HepG2 (cell line): ENCODE data around the gene ASCC3. TPM values are rescaled to one million over a fixed set of nuclear protein-coding genes. Genes with fewer than 3 reads are reported as not detected.

Experiments used
- ATAC-seq: fragments of 200-7000 bp; cut with Tn5 transposase; 3 replicates; pipeline ENCODE4 v1.9.1; 2020; ENCODE audit warnings: mild to moderate bottlenecking, moderate library complexity
- BruUV-seq: library from RNA; stranded (reverse); fragments of 400-500 nt; replicated peaks from 2 replicates; lab custom pipeline; 2021; lab: Mats Ljungman, UMichigan
- CTCF ChIA-PET: fragments of 300-600 bp; formaldehyde crosslinking; extraction: SDS; loops from one replicate; lab custom pipeline; 2021; ENCODE audit warnings: low total read pairs, inconsistent platforms, low intra/inter-chr PET ratio; lab: Yijun Ruan, JAX
- POLR2A ChIA-PET: fragments of 350-600 bp; sonication (Branson Sonifier 250); formaldehyde crosslinking; loops from one replicate; lab custom pipeline; 2020; ENCODE audit warnings: antibody characterized with exemption, inconsistent platforms; lab: Yijun Ruan, JAX
- DNase-seq: peaks from one replicate; pipeline ENCODE4 v3.0.0-alpha.2; 2015; ENCODE audit warnings: low spot score
- FAIRE-seq: peaks from 3 replicates; lab custom pipeline; 2011; peaks lifted over from hg19 to GRCh38; lab: Jason Lieb, UNC
- H2AFZ ChIP-seq: one replicate; pipeline ENCODE4 v1.6.1; 2011; ENCODE audit warnings: low read length, inconsistent platforms
- H3K27ac ChIP-seq: fragments of 300-600 bp; 3 replicates; pipeline ENCODE4 v1.8.0; 2011; ENCODE audit warnings: mixed run types, mild to moderate bottlenecking, mixed read lengths, low read length, inconsistent platforms; ENCODE audit not compliant: insufficient read depth; ENCODE audit errors: extremely low read length
- H3K27me3 ChIP-seq, 2 experiments: fragments of 200-600 bp in 1 of 2; 2 replicates in 1 of 2; 3 replicates in 1 of 2; pipeline versions ENCODE4 v1.6.0 to v1.8.0; 2011; ENCODE audit warnings: low read length in 2 of 2, mild to moderate bottlenecking in 2 of 2, moderate library complexity in 2 of 2, inconsistent platforms in 1 of 2; ENCODE audit not compliant: insufficient read depth in 2 of 2, control insufficient read depth in 1 of 2
- H3K36me3 ChIP-seq, 2 experiments: fragments of 200-600 bp in 1 of 2; replicated peaks in 1 of 2; 2 replicates in 1 of 2; 3 replicates in 1 of 2; pipeline versions ENCODE4 v1.5.1 to v1.8.0; 2011; ENCODE audit warnings: low read length in 2 of 2, inconsistent platforms in 1 of 2; ENCODE audit not compliant: insufficient read depth in 2 of 2, control insufficient read depth in 1 of 2
- H3K4me1 ChIP-seq: 2 replicates; pipeline ENCODE4 v1.5.1; 2012; ENCODE audit warnings: low read length, inconsistent platforms; ENCODE audit not compliant: insufficient read depth
- H3K4me2 ChIP-seq: 2 replicates; pipeline ENCODE4 v1.6.0; 2011; ENCODE audit warnings: low read depth, low read length, inconsistent platforms
- H3K4me3 ChIP-seq, 3 experiments: fragments of 200-600 bp in 1 of 3; sonication (generic), shearing (Covaris generic) in 1 of 3; replicated peaks in 1 of 3; 2 replicates each; pipeline ENCODE4 v1.5.1; 2011 to 2016; ENCODE audit warnings: low read length in 3 of 3, inconsistent platforms in 2 of 3, low read depth in 2 of 3, mild to moderate bottlenecking in 2 of 3, control low read depth in 1 of 3, mixed read lengths in 1 of 3; ENCODE audit not compliant: insufficient read depth in 1 of 3
- H3K79me2 ChIP-seq: one replicate; pipeline ENCODE4 v1.6.1; 2011; ENCODE audit warnings: low read length, inconsistent platforms; ENCODE audit not compliant: insufficient read depth
- H3K9ac ChIP-seq: 2 replicates; pipeline ENCODE4 v1.6.0; 2011; ENCODE audit warnings: mild to moderate bottlenecking, low read depth, low read length, inconsistent platforms; ENCODE audit not compliant: insufficient read depth
- H3K9me3 ChIP-seq: 2 replicates; pipeline ENCODE4 v1.5.1; 2012; ENCODE audit warnings: mild to moderate bottlenecking, low read length
- H4K20me1 ChIP-seq: 2 replicates; pipeline ENCODE4 v1.6.0; 2011; ENCODE audit warnings: inconsistent platforms, mild to moderate bottlenecking, low read length, moderate library complexity; ENCODE audit not compliant: insufficient read depth
- DNMT3B ChIP-seq: conservative IDR thresholded peaks from 2 replicates; pipeline ENCODE4 v1.6.1; 2016; ENCODE audit warnings: missing biosample characterization, control low read depth
- FIP1L1 ChIP-seq: fragments of 200-400 bp; formaldehyde crosslinking; IDR thresholded peaks from 2 replicates; pipeline ENCODE4 v1.6.1; 2018; ENCODE audit warnings: low read depth, mild to moderate bottlenecking, low read length, moderate library complexity, borderline replicate concordance; ENCODE audit not compliant: insufficient read depth
- HNRNPUL1 ChIP-seq: fragments of 200-400 bp; formaldehyde crosslinking; IDR thresholded peaks from 2 replicates; pipeline ENCODE4 v1.6.1; 2017; ENCODE audit warnings: low read depth, mild to moderate bottlenecking, low read length, moderate library complexity
- NBN ChIP-seq: fragments of 450-650 bp; conservative IDR thresholded peaks from 2 replicates; pipeline ENCODE4 v1.6.1; 2017
- NR3C1 ChIP-seq: sonication (generic); formaldehyde crosslinking; IDR thresholded peaks from 2 replicates; pipeline ENCODE4 v1.4.0; 2020; ENCODE audit warnings: missing genetic modification reagents
- STAT5B ChIP-seq: sonication (generic); formaldehyde crosslinking; IDR thresholded peaks from 2 replicates; pipeline ENCODE4 v1.4.0; 2020; ENCODE audit warnings: missing genetic modification reagents
- TEAD3 ChIP-seq: optimal IDR thresholded peaks from 2 replicates; pipeline ENCODE3; 2016; ENCODE audit warnings: borderline replicate concordance
- TMF1 ChIP-seq: sonication (generic); formaldehyde crosslinking; IDR thresholded peaks from 2 replicates; pipeline ENCODE4 v1.8.1; 2022; ENCODE audit warnings: low read depth, missing genetic modification reagents
- ZFAT ChIP-seq: sonication (generic); formaldehyde crosslinking; conservative IDR thresholded peaks from 2 replicates; pipeline ENCODE4 v1.8.1; 2023; ENCODE audit warnings: missing genetic modification reagents, inconsistent platforms
- ZNF121 ChIP-seq: sonication (generic); formaldehyde crosslinking; IDR thresholded peaks from 2 replicates; pipeline ENCODE4 v1.5.0; 2020; ENCODE audit warnings: mild to moderate bottlenecking, missing genetic modification reagents
- ZNF589 ChIP-seq: sonication (generic); formaldehyde crosslinking; conservative IDR thresholded peaks from 2 replicates; pipeline ENCODE4 v1.8.0; 2022; ENCODE audit warnings: mild to moderate bottlenecking, moderate library complexity, missing genetic modification reagents
- WGBS: methylation state at CpG from one replicate; pipeline ENCODE4 v1.1.6; 2017; ENCODE audit warnings: low lambda C conversion rate; 5-methylcytosine and 5-hydroxymethylcytosine counted together
- in situ Hi-C: cut with HindIII; loops from 2 replicates; pipeline ENCODE4 v1.10.0; 2017; ENCODE audit warnings: low pct_unique_long_range_greater_than_20kb; ENCODE audit not compliant: extremely low pct_ligation_motif_present
- intact Hi-C: fragments of 100-400 bp; cut with micrococcal nuclease; formaldehyde crosslinking; loops from one replicate; pipeline ENCODE4 v1.10.0; 2022; ENCODE audit not compliant: unreplicated experiment
- polyA plus RNA-seq, 8 experiments: library from polyadenylated mRNA; depleted of rRNA in 3 of 8; stranded (reverse) in 7 of 8; unstranded in 1 of 8; fragments of >200 nt; fragmentation: Illumina TruSeq in 4 of 8; extraction: Trizol in 4 of 8; gene quantifications; 2 replicates each; pipeline versions ENCODE4 v1.2.1 to v1.2.3, GENCODE V29; 2011 to 2016; ENCODE audit warnings: low read depth in 4 of 8, missing spikeins in 1 of 8, mixed read lengths in 1 of 8; ENCODE audit not compliant: insufficient read depth in 1 of 8
- total RNA-seq, 5 experiments: library from RNA; depleted of rRNA; stranded (reverse); fragments of >200 nt; fragmentation: Illumina TruSeq; extraction: Trizol; gene quantifications; 2 replicates each; pipeline ENCODE4 v1.2.3, GENCODE V29; 2016; ENCODE audit warnings: low read depth in 1 of 5
- TF ChIP-seq, protein P1 (sequence below): sonication (generic); formaldehyde crosslinking; IDR thresholded peaks from 2 replicates; pipeline ENCODE4 v1.8.0; 2022; ENCODE audit warnings: missing genetic modification reagents, low read depth, mild to moderate bottlenecking, borderline replicate concordance
- TF ChIP-seq, protein P2 (sequence below): sonication (generic); formaldehyde crosslinking; IDR thresholded peaks from 2 replicates; pipeline ENCODE4 v1.4.0; 2020; ENCODE audit warnings: missing genetic modification reagents
- TF ChIP-seq, protein P3 (sequence below): sonication (generic); formaldehyde crosslinking; IDR thresholded peaks from 2 replicates; pipeline ENCODE4 v1.5.0; 2020; ENCODE audit warnings: mild to moderate bottlenecking, missing genetic modification reagents, borderline replicate concordance

ASCC3 gene
- total and polyA plus RNA-seq, 2 of the 13 experiments (the other 11 are each of a cell fraction or from before 2014, with no cell fraction given): 23.1 to 55.7 TPM

DNA sequence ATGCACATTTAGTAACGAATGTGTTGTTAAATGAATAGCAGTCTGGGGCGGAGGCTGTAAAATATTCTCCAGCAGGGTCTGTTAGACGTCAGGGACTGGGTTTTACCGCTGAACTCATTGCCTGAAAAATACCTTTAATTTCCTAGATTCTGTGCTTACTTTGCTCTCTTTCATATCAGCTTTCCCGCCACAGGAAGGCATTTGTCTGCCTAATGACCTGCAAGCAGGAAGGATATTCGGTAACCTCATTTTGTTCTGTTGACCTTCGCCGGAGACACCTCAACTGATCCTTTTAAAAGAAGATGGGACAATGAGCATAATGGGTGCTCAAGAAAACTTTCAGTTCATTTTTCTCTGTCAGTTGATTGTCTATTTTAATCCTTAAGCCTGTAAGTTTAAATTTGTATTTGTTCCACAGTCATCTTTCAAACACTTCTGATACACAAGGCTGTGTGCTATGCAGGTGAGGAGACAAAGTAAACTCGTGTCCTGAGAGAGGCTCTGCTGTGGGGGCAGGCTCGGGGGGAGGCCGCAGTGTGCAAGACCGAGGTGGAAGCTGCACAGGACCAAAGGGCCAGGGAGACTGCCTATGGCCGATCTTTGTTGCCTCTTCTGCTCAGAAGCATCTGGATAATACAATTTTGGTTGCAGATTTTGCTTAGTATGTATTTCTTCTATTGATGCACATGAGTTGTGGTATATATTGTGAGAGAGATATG lies 389.0 kb downstream of the ASCC3 start:
- peaks cover 0 to 20% of the 10 kb centered on the region in 2 experiments; a peak in 4 of 5 replicates for H3K27me3 ChIP-seq
- DNase-seq (no peak), FAIRE-seq (no peak), ATAC-seq (no peak)
- no peak overlapping the region for H3K9ac ChIP-seq
- H3K36me3 ChIP-seq: no peaks in the 10 kb centered on the region
- BruUV-seq: no TSS peak
- TF ChIP-seq TMF1 (CRISPR knock-in tag) (no peak), ZFAT (CRISPR knock-in tag) (no peak), TEAD3 (CRISPR knock-in tag) (no peak), ZNF589 (CRISPR knock-in tag) (no peak), DNMT3B (CRISPR knock-in tag) (no peak), NR3C1 (CRISPR knock-in tag) (no peak), FIP1L1 (no peak), NBN (no peak), ZNF121 (CRISPR knock-in tag) (no peak), STAT5B (CRISPR knock-in tag) (no peak), HNRNPUL1 (no peak)
- TF ChIP-seq, protein P1, sequence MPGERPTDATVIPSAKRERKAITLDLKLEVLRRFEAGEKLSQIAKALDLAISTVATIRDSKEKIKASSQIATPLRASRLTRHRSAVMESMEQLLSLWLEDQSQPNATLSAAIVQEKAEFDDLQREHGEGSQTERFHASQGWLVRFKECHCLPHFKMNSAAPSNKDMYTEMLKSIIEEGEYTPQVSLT (CRISPR knock-in tag): no peak
- TF ChIP-seq, protein P2, sequence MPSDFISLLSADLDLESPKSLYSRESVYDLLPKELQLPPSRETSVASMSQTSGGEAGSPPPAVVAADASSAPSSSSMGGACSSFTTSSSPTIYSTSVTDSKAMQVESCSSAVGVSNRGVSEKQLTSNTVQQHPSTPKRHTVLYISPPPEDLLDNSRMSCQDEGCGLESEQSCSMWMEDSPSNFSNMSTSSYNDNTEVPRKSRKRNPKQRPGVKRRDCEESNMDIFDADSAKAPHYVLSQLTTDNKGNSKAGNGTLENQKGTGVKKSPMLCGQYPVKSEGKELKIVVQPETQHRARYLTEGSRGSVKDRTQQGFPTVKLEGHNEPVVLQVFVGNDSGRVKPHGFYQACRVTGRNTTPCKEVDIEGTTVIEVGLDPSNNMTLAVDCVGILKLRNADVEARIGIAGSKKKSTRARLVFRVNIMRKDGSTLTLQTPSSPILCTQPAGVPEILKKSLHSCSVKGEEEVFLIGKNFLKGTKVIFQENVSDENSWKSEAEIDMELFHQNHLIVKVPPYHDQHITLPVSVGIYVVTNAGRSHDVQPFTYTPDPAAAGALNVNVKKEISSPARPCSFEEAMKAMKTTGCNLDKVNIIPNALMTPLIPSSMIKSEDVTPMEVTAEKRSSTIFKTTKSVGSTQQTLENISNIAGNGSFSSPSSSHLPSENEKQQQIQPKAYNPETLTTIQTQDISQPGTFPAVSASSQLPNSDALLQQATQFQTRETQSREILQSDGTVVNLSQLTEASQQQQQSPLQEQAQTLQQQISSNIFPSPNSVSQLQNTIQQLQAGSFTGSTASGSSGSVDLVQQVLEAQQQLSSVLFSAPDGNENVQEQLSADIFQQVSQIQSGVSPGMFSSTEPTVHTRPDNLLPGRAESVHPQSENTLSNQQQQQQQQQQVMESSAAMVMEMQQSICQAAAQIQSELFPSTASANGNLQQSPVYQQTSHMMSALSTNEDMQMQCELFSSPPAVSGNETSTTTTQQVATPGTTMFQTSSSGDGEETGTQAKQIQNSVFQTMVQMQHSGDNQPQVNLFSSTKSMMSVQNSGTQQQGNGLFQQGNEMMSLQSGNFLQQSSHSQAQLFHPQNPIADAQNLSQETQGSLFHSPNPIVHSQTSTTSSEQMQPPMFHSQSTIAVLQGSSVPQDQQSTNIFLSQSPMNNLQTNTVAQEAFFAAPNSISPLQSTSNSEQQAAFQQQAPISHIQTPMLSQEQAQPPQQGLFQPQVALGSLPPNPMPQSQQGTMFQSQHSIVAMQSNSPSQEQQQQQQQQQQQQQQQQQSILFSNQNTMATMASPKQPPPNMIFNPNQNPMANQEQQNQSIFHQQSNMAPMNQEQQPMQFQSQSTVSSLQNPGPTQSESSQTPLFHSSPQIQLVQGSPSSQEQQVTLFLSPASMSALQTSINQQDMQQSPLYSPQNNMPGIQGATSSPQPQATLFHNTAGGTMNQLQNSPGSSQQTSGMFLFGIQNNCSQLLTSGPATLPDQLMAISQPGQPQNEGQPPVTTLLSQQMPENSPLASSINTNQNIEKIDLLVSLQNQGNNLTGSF (CRISPR knock-in tag): no peak
- TF ChIP-seq, protein P3, sequence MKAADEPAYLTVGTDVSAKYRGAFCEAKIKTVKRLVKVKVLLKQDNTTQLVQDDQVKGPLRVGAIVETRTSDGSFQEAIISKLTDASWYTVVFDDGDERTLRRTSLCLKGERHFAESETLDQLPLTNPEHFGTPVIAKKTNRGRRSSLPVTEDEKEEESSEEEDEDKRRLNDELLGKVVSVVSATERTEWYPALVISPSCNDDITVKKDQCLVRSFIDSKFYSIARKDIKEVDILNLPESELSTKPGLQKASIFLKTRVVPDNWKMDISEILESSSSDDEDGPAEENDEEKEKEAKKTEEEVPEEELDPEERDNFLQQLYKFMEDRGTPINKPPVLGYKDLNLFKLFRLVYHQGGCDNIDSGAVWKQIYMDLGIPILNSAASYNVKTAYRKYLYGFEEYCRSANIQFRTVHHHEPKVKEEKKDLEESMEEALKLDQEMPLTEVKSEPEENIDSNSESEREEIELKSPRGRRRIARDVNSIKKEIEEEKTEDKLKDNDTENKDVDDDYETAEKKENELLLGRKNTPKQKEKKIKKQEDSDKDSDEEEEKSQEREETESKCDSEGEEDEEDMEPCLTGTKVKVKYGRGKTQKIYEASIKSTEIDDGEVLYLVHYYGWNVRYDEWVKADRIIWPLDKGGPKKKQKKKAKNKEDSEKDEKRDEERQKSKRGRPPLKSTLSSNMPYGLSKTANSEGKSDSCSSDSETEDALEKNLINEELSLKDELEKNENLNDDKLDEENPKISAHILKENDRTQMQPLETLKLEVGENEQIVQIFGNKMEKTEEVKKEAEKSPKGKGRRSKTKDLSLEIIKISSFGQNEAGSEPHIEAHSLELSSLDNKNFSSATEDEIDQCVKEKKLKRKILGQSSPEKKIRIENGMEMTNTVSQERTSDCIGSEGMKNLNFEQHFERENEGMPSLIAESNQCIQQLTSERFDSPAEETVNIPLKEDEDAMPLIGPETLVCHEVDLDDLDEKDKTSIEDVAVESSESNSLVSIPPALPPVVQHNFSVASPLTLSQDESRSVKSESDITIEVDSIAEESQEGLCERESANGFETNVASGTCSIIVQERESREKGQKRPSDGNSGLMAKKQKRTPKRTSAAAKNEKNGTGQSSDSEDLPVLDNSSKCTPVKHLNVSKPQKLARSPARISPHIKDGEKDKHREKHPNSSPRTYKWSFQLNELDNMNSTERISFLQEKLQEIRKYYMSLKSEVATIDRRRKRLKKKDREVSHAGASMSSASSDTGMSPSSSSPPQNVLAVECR: no peak
- no peaks in the 10 kb centered on the region for H3K79me2 ChIP-seq
- in situ Hi-C loops (no loop called here), intact Hi-C loops (no loop called here)
- no peak overlapping the region for H2AFZ ChIP-seq
- POLR2A ChIA-PET: no interaction called here
- no peaks in the 10 kb centered on the region for H3K9me3 ChIP-seq
- no peak overlapping the region for H3K4me3 ChIP-seq
- no peak overlapping the region for H3K4me2 ChIP-seq
- H3K27ac ChIP-seq: no peak overlapping the region
- no peaks in the 10 kb centered on the region for H3K4me1 ChIP-seq
- CTCF ChIA-PET: no interaction called here
- no peaks in the 10 kb centered on the region for H4K20me1 ChIP-seq
- WGBS: 31% methylated on average over 13 of the region's 13 CpGs
